Fibroblast of villous mesenchyme (primary cell): ENCODE data around the gene ARRDC5. TPM values are rescaled to one million over a fixed set of nuclear protein-coding genes. Genes with fewer than 3 reads are reported as not detected.

Experiments
- small RNA-seq: library from RNA; depleted of rRNA; stranded (forward); fragments of <200 nt; gene quantifications from one replicate; pipeline ENCODE3, GENCODE V24; 2012
- total RNA-seq: library from RNA; depleted of rRNA; stranded (reverse); fragments of >200 nt; gene quantifications from 2 replicates; pipeline ENCODE4 v1.2.3, GENCODE V29; 2012

ARRDC5 gene
- total RNA-seq, 1 donor, result not detected

Small RNA genes lying within 50 kb of the gene (small RNA-seq; reads per million reads assigned to genes)
- not detected for gene MIR4747

Other genes with a start within 250 kb of the ARRDC5 start
- 179 and 205 TPM in 2 replicates for gene MYDGF, start 232.6 kb downstream of the ARRDC5 start, total RNA-seq
- gene DPP9, start 179.1 kb downstream of the ARRDC5 start, total RNA-seq, result 30.7 and 47.0 TPM in 2 replicates
- 12.6 and 13.8 TPM in 2 replicates for gene FEM1A, start 111.2 kb downstream of the ARRDC5 start, total RNA-seq
- gene TICAM1, start 71.2 kb downstream of the ARRDC5 start, total RNA-seq, result 3.2 and 3.5 TPM in 2 replicates
- 191 and 193 TPM in 2 replicates for gene PLIN3, start 35.2 kb downstream of the ARRDC5 start, total RNA-seq
- gene UHRF1, start 6.6 kb upstream of the ARRDC5 start, total RNA-seq, result 34.1 and 36.1 TPM in 2 replicates
- 17.7 TPM in 2 replicates for gene KDM4B, start 66.2 kb upstream of the ARRDC5 start, total RNA-seq